Measurements from ENCODE around the gene SELENON.

GRCh38 chr1:25848531-25848930 is 48.5 kb downstream of the SELENON start:
- TF ChIP-seq CTCF (conservative IDR thresholded peaks at IDR 0.05; ENCODE audit: low read depth, low read length) (no peak), EZH2 (IDR thresholded peaks at IDR 0.05; ENCODE audit: low read length, unreplicated experiment) (no peak)

Data from PC-3 (cell line).